GM12891 (cell line): ENCODE results near the gene CDH23.

ENCODE experiments used
- DNase-seq: peaks from one replicate; pipeline ENCODE4 v3.0.0; 2011; ENCODE audit warnings: low spot score; ENCODE audit not compliant: insufficient read length
- FAIRE-seq: peaks from 2 replicates; lab custom pipeline; 2011; peaks lifted over from hg19 to GRCh38; lab: Jason Lieb, UNC
- PAX5 ChIP-seq: IDR thresholded peaks from 2 replicates; pipeline ENCODE4 v1.6.1; 2011; ENCODE audit warnings: low read length, moderate library complexity, mild to moderate bottlenecking; ENCODE audit not compliant: insufficient read depth, severe bottlenecking
- POLR2A ChIP-seq: IDR thresholded peaks from 2 replicates; pipeline ENCODE4 v1.6.1; 2011; ENCODE audit warnings: low read depth, low read length, control low read depth
- POLR2AphosphoS5 ChIP-seq: IDR thresholded peaks from 2 replicates; pipeline ENCODE4 v1.6.1; 2011; ENCODE audit warnings: low read depth, low read length, control low read depth
- POU2F2 ChIP-seq: IDR thresholded peaks from 2 replicates; pipeline ENCODE4 v1.6.1; 2011; ENCODE audit warnings: low read depth, mild to moderate bottlenecking, control low read depth, low read length, moderate library complexity
- SPI1 ChIP-seq: IDR thresholded peaks from 2 replicates; pipeline ENCODE4 v1.6.1; 2011; ENCODE audit warnings: low read depth, low read length, control low read depth
- TAF1 ChIP-seq: IDR thresholded peaks from 2 replicates; pipeline ENCODE4 v1.6.1; 2011; ENCODE audit warnings: low read depth, low read length, control low read depth

Gene CDH23

GRCh38 chr10:71623986-71624291, 227.2 kb downstream of the CDH23 start:
- DNase-seq: no peak
- no peak for TF ChIP-seq POLR2A
- no peak for TF ChIP-seq POLR2AphosphoS5
- no peak for TF ChIP-seq SPI1
- no peak for TF ChIP-seq POU2F2
- no peak for TF ChIP-seq PAX5
- TF ChIP-seq TAF1: no peak
- FAIRE-seq: no peak

DNA sequence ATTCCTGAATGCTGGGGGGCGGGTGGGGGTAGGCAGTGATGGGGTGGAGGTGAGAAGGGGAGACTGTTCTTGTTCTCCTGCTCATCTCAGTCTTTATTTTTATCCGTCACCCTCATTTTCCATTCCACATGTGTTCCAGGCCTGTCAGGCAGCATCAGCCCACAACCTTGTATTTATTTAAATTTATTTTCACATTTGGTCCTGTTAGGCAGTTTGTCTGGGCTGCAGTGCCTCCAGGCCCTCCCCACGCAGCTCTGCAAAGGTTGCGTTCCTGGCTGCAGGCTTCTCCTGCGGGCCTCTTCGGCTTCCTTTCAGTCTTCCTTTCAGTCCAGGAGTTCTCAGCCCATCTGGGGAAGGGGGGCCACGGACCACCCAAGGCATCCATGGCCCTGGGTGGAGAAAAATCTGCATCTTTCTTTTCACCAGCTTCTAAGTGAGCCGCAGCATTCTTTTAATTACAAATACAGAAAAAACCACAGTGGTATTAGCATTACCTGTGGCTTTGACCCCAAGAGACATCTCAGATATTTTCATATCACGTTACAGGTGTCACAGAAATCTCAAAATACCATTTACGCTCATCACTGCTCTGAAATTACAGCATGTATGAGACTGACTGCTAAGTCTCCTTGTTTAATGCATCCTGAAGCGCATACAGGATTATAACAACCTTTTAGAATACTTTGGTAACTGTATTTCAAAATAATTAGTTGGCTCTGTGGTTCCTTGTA, 228.9 kb downstream of the CDH23 start:
- no peak for TF ChIP-seq POU2F2
- FAIRE-seq (no peak), DNase-seq (no peak)

- no peak for FAIRE-seq
- no peak for DNase-seq
- TF ChIP-seq POLR2A (no peak), POLR2AphosphoS5 (no peak), TAF1 (no peak), POU2F2 (no peak), SPI1 (no peak), PAX5 (no peak)
These were observed 230.7 kb downstream of the CDH23 start for GRCh38 chr10:71627230-71627939.

DNA sequence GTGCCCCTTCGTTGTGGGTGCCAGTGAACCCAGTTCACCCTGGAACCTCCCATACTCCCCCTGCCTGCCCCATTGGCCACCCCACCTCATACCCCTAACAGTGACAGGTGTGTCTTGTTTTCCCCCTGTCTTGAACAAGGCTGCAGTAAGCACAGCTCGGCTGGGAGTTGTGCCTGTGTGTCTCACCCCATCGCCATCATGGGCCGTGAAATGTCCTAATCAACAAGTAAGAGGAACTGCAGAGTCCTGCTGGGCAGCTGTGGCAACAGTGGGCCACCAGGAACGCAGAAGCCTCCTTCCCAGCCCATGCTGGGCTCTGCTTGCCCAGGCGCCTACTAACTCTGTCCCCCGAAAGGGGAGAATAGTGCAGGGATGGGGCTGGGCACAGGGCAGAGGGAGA, 231.2 kb downstream of the CDH23 start:
- DNase-seq (no peak), FAIRE-seq (no peak)
- TF ChIP-seq PAX5 (no peak), POU2F2 (no peak), POLR2AphosphoS5 (no peak)

GRCh38 chr10:71629131-71629530, 232.4 kb downstream of the CDH23 start:
- DNase-seq: no peak
- TF ChIP-seq POU2F2 (no peak), PAX5 (no peak)
- no peak for FAIRE-seq

DNA sequence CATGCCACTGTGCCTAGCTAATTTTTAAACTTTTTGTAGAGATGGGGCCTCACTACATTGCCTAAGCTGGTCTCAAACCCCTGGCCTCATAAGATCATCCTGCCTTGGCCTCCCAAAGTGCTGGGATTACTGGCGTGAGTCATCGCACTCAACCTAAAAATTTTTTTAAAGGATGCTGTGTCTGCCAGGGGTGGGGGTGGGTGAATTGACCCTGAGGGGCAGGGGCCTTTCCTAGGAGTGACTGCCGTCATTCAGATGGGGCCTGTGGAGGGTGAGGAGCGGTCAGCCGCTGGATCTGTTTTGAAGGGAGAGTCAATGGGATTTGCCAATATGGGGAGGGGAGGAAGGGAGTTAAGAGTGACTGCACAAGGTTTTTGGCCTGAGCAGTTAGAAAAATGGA, 233.4 kb downstream of the CDH23 start:
- no peak for FAIRE-seq
- TF ChIP-seq SPI1 (no peak), POLR2A (no peak), TAF1 (no peak), POLR2AphosphoS5 (no peak), POU2F2 (no peak), PAX5 (no peak)

DNA sequence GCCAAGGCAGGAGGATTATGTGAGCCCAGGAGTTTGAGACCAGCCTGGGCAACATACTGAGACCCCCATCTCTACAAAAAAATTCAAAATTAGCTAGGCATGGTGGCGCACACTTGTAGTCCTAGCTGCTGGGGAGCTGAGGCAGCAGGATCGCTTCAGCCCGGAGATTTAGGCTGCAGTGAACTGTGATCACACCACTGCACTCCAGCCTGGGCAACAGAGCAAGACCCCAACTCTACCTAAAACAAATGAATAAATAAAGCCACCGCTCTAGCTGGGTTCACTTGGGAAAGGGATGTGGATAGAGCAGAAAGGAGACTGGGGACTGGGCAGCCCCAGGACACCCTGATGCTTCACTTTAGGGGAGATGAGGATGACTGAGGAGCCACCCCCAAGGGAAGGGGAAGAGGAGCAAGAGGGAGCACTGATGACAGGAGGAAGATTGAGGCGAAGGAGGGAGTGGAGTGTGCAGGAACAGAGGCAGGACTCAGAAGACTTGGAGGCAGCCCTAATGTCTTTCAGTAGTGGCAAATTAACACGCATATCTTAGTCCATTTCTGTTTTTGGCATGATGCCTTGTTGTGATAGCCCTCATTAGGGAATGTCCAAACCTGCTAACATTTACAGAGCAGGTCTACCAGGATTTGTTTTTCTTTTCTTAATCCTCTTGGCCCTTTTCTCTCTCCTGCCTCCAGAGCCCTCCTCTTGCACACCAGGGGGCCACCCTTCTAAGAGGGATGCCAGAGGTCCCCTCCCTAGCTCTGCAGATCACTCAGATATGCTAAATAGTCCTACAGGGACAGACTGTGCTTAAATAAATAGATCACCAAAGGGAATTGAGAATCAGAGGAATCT, 234.5 kb downstream of the CDH23 start:
- TF ChIP-seq POLR2AphosphoS5: no peak
- TF ChIP-seq TAF1: no peak
- no peak for TF ChIP-seq SPI1
- TF ChIP-seq POLR2A: no peak
- TF ChIP-seq POU2F2: no peak
- no peak for TF ChIP-seq PAX5
- FAIRE-seq (no peak), DNase-seq (no peak)

More for the DNA sequence above, 233.4 kb downstream of the CDH23 start:
- DNase-seq: no peak

- TF ChIP-seq POLR2AphosphoS5: no peak
- no peak for TF ChIP-seq TAF1
- no peak for TF ChIP-seq POLR2A
- no peak for TF ChIP-seq SPI1
- TF ChIP-seq POU2F2: no peak
- no peak for TF ChIP-seq PAX5
- DNase-seq (no peak), FAIRE-seq (no peak)
These were observed 235.6 kb downstream of the CDH23 start for GRCh38 chr10:71632200-71632820.

DNA sequence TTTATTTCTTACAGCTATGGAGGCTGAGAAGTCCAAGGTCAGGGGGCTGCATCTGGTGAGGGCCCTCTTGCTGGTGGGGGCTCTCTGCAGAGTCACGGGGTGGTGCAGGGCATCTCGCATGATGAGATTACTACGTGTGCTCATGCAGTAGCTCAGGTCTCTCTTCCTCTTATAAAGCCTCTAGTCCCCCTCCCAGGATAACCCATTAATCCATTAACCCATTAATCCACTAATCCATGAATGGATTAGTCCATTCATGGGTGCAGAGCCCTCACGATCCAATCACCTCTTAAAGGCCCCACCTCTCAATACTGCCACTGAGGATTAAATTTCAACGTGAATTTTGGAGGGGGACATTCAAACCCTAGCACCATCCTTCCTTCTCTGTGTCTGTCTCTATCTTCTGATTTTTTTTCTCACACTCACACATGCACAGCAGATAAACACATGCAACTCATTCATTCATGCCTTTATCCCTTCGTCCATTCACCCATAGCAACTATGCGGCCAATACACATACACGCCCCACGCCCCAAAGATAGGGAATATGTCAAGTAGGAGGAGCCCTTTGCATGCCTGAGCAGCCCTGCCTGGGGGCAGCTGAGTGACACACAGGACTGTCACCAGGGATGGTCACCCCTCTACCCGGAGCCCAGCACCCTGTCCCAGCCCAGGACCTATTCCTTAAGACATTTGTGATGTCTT, 236.3 kb downstream of the CDH23 start:
- TF ChIP-seq SPI1 (no peak), POLR2AphosphoS5 (no peak), TAF1 (no peak), POU2F2 (no peak), POLR2A (no peak), PAX5 (no peak)
- no peak for FAIRE-seq
- no peak for DNase-seq

- FAIRE-seq (no peak), DNase-seq (no peak)
- no peak for TF ChIP-seq POLR2AphosphoS5
- no peak for TF ChIP-seq POU2F2
- TF ChIP-seq SPI1: no peak
- no peak for TF ChIP-seq POLR2A
- no peak for TF ChIP-seq TAF1
- no peak for TF ChIP-seq PAX5
These were observed 237.2 kb downstream of the CDH23 start for GRCh38 chr10:71633920-71634319.
